NCI-H128 (cell line): ENCODE data around the gene NPC1.

Experiments used
- DNase-seq: peaks from one replicate; lab custom pipeline; 2025; ENCODE audit not compliant: unreplicated experiment; lab: John Stamatoyannopoulos, UW

Gene NPC1

GRCh38 chr18:23609390-23610023, 23.2 kb upstream of the NPC1 start:
- DNase-seq: no peak

- DNase-seq: no peak
Measured at GRCh38 chr18:23608211-23608610, 21.9 kb upstream of the NPC1 start.

- no peak for DNase-seq
Measured at GRCh38 chr18:23605941-23606340, 19.6 kb upstream of the NPC1 start.

- no peak for DNase-seq
Measured at GRCh38 chr18:23599809-23600208, 13.5 kb upstream of the NPC1 start.

GRCh38 chr18:23596183-23596582, 9.9 kb upstream of the NPC1 start:
- DNase-seq: no peak

- no peak for DNase-seq
Measured at GRCh38 chr18:23595591-23595990, 9.3 kb upstream of the NPC1 start.

GRCh38 chr18:23593720-23594119, 7.4 kb upstream of the NPC1 start:
- DNase-seq: no peak

- DNase-seq: no peak
Measured at GRCh38 chr18:23592911-23593310, 6.6 kb upstream of the NPC1 start.

- DNase-seq: no peak
Measured at GRCh38 chr18:23591011-23591410, 4.7 kb upstream of the NPC1 start.

- DNase-seq: no peak
Measured at GRCh38 chr18:23588836-23589560, 2.7 kb upstream of the NPC1 start.

GRCh38 chr18:23587220-23587642, 925 bp upstream of the NPC1 start:
- DNase-seq: no peak

- no peak for DNase-seq
Measured at GRCh38 chr18:23585897-23586248, 433 bp downstream of the NPC1 start.

- no peak for DNase-seq
Measured at GRCh38 chr18:23585007-23585871, 1.1 kb downstream of the NPC1 start.

- no peak for DNase-seq
Measured at GRCh38 chr18:23584019-23584983, 2.0 kb downstream of the NPC1 start.

GRCh38 chr18:23583071-23583865, 3.0 kb downstream of the NPC1 start:
- no peak for DNase-seq

GRCh38 chr18:23580677-23581367, 5.5 kb downstream of the NPC1 start:
- DNase-seq: no peak

GRCh38 chr18:23578891-23579653, 7.2 kb downstream of the NPC1 start:
- DNase-seq: no peak

GRCh38 chr18:23578067-23578701, 8.1 kb downstream of the NPC1 start:
- no peak for DNase-seq
